HT1080 (cell line): ENCODE results near the gene SWAP70. TPM values are rescaled to one million over a fixed set of nuclear protein-coding genes. Genes with fewer than 3 reads are reported as not detected.
A peak's percentile ranks its signal among the peaks of the same experiment; 100 is the strongest.
"Not testable (repeated sequence)": the region's sequence is repeated elsewhere in the genome, so short reads cannot be mapped to it uniquely, and the experiment has no call there.

Experiments
- DNase-seq: peaks from one replicate; pipeline ENCODE4 v3.0.0-alpha.2; 2015; ENCODE audit warnings: low read depth
- total RNA-seq: library from RNA; depleted of rRNA; stranded (reverse); fragments of >200 nt; shearing (Covaris generic); gene quantifications from 2 replicates; pipeline ENCODE4 v1.2.3, GENCODE V29; 2014

SWAP70 gene
- total RNA-seq, 1 experiment from 2014 or later = 20.4 TPM

- DNase-seq = no peak
These were observed 55.9 kb downstream of the SWAP70 start for GRCh38 chr11:9719566-9720289.

- no peak for DNase-seq
These were observed 56.4 kb downstream of the SWAP70 start for GRCh38 chr11:9720290-9720630.

GRCh38 chr11:9722023-9722422 lies 58.1 kb downstream of the SWAP70 start:
- DNase-seq = no peak

GRCh38 chr11:9722893-9723292 lies 59.0 kb downstream of the SWAP70 start:
- no peak for DNase-seq

- DNase-seq = peak; percentile 89
These were observed 62.6 kb downstream of the SWAP70 start for GRCh38 chr11:9726321-9727022.

DNA sequence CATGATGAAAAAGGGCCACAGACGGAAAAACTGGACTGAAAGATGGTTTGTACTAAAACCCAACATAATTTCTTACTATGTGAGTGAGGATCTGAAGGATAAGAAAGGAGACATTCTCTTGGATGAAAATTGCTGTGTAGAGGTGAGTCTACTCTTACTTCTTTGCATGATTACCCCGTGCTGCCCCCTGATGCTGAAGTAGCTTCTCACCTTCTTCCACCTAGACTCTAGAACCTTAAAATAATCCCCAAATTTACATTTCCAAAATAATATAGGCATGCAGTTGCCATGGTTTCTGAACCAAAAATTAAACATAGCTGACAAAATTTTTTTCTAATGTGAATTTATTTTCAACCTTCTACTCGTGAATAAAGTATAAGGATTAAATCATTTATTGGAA lies 64.2 kb downstream of the SWAP70 start:
- no peak for DNase-seq

GRCh38 chr11:9731256-9731655 lies 67.4 kb downstream of the SWAP70 start:
- no peak for DNase-seq

- DNase-seq = no peak
These were observed 68.6 kb downstream of the SWAP70 start for GRCh38 chr11:9732453-9732852.

DNA sequence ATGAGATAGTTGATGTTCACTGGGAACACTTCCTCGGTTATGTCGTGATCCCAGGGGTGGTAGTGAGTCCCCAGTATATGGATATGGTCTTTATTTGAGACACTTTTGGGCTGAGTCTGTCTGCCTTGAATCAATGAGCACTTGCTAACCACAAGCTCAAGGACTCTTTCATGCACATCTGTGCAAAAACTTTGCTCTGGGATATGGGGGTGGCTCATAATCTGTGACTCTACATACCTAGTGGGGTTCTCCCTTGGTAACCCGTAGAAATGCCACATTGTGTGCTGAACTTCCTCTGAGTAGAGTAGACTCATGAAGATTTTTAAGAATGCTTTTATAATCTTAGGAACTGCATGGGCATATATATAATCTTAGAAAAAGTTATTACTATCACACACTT lies 69.3 kb downstream of the SWAP70 start:
- DNase-seq = no peak

DNA sequence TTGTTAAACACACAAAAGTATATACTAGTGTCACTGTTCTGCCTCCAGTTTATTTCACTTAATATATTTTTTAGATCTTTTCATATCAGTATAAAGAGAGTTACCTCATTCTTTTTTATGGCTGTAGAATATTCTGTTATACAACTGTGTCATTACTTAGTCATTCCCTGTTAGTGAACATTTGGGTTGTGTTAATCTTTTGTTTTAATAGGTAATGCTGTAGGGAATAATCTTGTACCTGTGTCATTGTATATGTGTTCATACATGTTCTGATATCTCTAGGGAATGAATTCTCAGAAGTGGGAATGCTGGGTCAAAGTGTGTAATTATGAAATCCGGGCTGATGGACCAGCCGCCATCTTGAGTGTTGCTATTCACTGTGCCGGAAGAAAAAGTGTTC lies 71.4 kb downstream of the SWAP70 start:
- no peak for DNase-seq

DNA sequence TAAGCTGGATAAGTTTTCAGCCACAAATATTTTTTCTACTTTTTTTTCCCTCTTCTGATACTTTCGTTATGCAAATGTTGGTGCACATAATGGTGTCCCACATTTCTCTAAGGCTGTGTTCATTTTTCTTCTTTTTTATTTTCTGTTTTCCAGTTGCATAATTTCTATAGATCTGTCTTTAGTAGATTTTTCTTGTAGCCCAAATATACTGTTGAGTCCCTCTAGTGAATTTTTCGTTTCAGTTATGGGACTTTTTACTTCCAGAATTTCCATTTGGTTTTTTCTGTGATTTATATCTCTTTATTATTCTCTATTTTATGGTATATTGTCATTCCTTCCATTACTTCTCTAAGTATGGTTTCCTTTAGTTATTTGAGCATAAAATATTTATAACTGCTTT lies 72.0 kb downstream of the SWAP70 start:
- no peak for DNase-seq

DNA sequence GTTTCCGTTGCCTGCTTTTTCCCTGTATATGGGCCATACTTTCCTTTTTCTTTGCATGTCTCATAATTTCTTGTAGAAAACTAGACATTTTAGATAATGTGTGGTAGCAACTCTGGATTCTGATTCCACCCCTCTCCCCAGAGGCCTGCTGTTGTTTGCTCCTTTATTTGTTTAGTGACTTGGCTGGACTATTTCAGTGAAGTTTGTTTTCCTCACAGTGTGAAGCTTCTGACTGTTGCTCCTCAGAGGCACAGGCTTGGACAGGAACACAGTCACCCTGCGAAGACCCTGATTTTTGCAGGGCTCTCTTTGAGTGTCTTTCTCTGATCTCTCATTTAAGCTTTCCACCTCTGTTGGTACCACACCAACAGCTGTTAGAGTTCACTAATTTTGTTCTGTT lies 72.5 kb downstream of the SWAP70 start:
- no peak for DNase-seq

- no peak for DNase-seq
These were observed 74.2 kb downstream of the SWAP70 start for GRCh38 chr11:9738116-9738515.

- DNase-seq = no peak
These were observed 74.8 kb downstream of the SWAP70 start for GRCh38 chr11:9738707-9739106.

- DNase-seq = no peak
These were observed 75.4 kb downstream of the SWAP70 start for GRCh38 chr11:9739123-9739900.

DNA sequence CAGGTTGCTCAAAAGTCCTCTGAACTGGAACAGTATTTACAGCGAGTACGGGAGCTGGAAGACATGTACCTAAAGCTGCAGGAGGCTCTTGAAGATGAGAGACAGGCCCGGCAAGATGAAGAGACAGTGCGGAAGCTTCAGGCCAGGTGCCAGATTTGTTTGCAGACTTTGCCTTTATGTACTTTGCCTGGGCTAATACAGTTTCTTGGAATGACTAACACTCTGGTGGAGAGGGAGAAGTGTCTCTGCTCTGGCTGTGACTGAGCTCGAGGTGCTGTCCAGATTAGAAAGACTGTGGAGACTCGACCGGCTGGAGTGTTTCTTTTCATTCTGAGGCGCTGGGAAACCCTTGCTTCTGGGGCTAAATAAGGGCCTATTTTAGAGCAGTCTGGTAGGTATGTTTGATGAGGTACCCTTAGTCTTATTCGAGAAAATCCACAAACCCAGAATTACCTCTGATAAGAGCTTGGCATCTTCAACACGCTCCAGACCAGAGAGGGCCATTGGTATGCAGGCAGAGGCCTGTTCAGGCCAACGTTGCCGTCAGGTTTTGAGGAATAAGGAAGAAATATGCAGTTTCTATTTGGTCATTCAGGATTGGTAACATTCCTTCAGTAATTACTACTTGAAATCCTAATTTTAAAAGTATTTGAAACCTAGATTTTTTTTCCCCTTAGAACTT lies 76.5 kb downstream of the SWAP70 start:
- no peak for DNase-seq

GRCh38 chr11:9741260-9741659 lies 77.4 kb downstream of the SWAP70 start:
- no peak for DNase-seq

DNA sequence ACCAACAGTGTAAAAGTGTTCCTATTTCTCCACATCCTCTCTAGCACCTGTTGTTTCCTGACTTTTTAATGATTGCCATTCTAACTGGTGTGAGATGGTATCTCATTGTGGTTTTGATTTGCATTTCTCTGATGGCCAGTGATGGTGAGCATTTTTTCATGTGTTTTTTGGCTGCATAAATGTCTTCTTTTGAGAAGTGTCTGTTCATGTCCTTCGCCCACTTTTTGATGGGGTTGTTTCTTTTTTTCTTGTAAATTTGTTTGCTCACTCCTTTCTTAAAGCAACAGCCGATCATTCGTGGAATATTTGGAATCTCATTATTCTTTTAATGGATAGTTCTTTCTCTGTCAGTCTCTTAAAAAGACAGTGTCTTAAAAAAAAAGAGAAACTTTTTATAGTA lies 79.6 kb downstream of the SWAP70 start:
- not testable (repeated sequence) for DNase-seq

DNA sequence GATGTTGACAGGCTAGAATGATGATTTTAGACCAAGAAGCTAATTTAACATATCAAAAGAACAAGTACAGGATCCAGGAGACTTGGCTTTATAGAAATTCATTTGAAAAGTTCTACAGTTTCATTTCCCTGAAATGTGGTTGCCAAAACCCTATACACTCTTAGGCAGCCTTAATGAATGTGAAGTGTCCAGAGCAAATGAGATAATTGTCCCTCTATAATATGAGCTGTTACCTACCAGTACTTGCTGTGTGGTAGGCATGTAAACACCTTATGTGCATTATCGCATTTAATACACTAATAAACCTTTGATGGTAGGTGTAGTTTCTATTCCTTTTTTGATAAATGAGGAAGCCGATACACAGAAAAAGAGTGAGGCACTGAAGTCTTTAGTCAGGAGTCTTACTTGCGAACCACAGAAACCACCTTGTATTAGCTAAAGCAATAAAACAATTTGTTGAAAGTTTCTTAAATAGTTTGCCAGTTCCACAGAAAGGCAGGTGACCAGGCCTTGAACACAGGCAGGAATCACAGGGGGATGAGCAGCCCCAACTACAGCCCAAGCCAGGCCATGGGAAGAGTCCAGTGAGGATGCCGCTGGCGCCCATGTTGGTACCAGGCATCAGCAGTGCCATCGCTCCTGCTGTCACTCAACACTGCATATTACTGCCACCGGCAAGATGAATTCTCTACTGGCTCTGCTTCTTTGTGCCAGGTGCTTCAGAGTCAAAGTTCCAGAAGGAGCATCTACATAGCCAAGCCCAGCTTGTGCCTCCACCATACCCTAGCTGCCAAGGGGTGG lies 81.7 kb downstream of the SWAP70 start:
- no peak for DNase-seq

DNA sequence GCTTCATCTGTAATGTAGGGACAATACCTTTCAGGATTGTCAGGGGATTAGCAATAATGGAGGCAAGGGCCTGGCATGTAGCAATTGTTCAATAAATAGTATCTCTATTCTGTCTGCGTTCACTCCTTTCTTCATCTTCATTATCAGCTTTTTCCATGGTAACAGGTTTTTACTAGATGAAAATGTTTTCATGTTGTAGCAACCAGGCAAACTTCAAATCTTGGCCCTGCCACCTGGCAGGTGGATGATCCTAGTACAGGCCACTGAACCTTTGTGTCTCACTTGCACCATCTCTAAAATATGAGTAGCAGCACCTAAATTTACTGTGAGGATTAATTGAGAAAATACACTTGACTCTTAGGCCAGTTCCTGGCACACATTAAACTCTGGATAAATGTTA lies 83.4 kb downstream of the SWAP70 start:
- no peak for DNase-seq

GRCh38 chr11:9747828-9748227 lies 84.0 kb downstream of the SWAP70 start:
- no peak for DNase-seq
